Mammary epithelial cell (primary cell): ENCODE data around the gene NAT10.

Source experiments
- CTCF ChIP-seq, 2 donors: IDR thresholded peaks in 1 of 2; conservative IDR thresholded peaks in 1 of 2; 2 replicates each; pipeline ENCODE4 v1.5.1; 2011 to 2012; ENCODE audit warnings: inconsistent platforms in 2 of 2, low read length in 2 of 2, mild to moderate bottlenecking in 2 of 2, control low read depth in 1 of 2, low read depth in 1 of 2; ENCODE audit not compliant: insufficient read depth in 1 of 2; ENCODE audit errors: extremely low read depth in 1 of 2
- EZH2 ChIP-seq: IDR thresholded peaks from 2 replicates; pipeline ENCODE4 v1.6.1; 2012; ENCODE audit warnings: low read length, inconsistent platforms, borderline replicate concordance

- no peak for TF ChIP-seq EZH2
- no peak for TF ChIP-seq CTCF (conservative IDR thresholded peaks at IDR 0.05 in 1 of 2, IDR thresholded peaks at IDR 0.05 in 1 of 2; ENCODE audit: extremely low read depth in 1 of 2, insufficient read depth in 1 of 2, low read depth in 1 of 2, low read length in 2 of 2)
Observed at GRCh38 chr11:34146866-34147265, 41.4 kb downstream of the NAT10 start.
